MM.1S (cell line): ENCODE data around the gene RPL9.

Source experiments
- DNase-seq: peaks from one replicate; pipeline ENCODE4 v3.0.0-alpha.2; 2015
- H2AFZ ChIP-seq: fragments of 300-600 bp; sonication (generic); 2 replicates; pipeline ENCODE4 v1.6.0; 2016; ENCODE audit warnings: antibody characterized with exemption, low read length
- H3F3A ChIP-seq: fragments of 300-600 bp; sonication (generic); 2 replicates; pipeline ENCODE4 v1.6.1; 2016; ENCODE audit warnings: mild to moderate bottlenecking, antibody characterized with exemption, low read length, moderate library complexity, mixed read lengths; ENCODE audit not compliant: insufficient read depth
- H3K27ac ChIP-seq: fragments of 300-600 bp; sonication (generic); 2 replicates; pipeline ENCODE4 v1.5.1; 2016; ENCODE audit warnings: mild to moderate bottlenecking, low read length
- H3K27me3 ChIP-seq: fragments of 300-600 bp; sonication (generic); replicated peaks from 2 replicates; pipeline ENCODE4 v1.6.0; 2016; ENCODE audit warnings: low read length; ENCODE audit not compliant: insufficient read depth
- H3K36me3 ChIP-seq: fragments of 300-600 bp; sonication (generic); replicated peaks from 2 replicates; pipeline ENCODE4 v1.6.1; 2016; ENCODE audit warnings: mild to moderate bottlenecking, low read length, mixed read lengths; ENCODE audit not compliant: insufficient read depth
- H3K4me1 ChIP-seq: fragments of 300-600 bp; sonication (generic); 2 replicates; pipeline ENCODE4 v1.6.1; 2016; ENCODE audit warnings: low read length, mixed read lengths
- H3K4me2 ChIP-seq: fragments of 300-600 bp; sonication (generic); 2 replicates; pipeline ENCODE4 v1.6.0; 2016; ENCODE audit warnings: low read depth, low read length
- H3K4me3 ChIP-seq: fragments of 300-600 bp; sonication (generic); 2 replicates; pipeline ENCODE4 v1.5.1; 2016; ENCODE audit warnings: low read length, mixed read lengths
- H3K79me2 ChIP-seq: fragments of 300-600 bp; sonication (generic); 2 replicates; pipeline ENCODE4 v1.6.1; 2016; ENCODE audit warnings: mixed run types, low read length, mixed read lengths
- H3K9ac ChIP-seq: fragments of 300-600 bp; sonication (generic); 2 replicates; pipeline ENCODE4 v1.6.1; 2016; ENCODE audit warnings: low read length, mixed read lengths
- H3K9me2 ChIP-seq: fragments of 300-600 bp; sonication (generic); replicated peaks from 2 replicates; pipeline ENCODE4 v1.6.1; 2016; ENCODE audit warnings: mild to moderate bottlenecking, low read length, mixed read lengths; ENCODE audit not compliant: insufficient read depth
- H3K9me3 ChIP-seq: fragments of 300-600 bp; sonication (generic); replicated peaks from 2 replicates; pipeline ENCODE4 v1.6.1; 2016; ENCODE audit warnings: mild to moderate bottlenecking, low read length, mixed read lengths; ENCODE audit not compliant: insufficient read depth
- H4K20me1 ChIP-seq: fragments of 300-600 bp; sonication (generic); 2 replicates; pipeline ENCODE4 v1.6.1; 2016; ENCODE audit warnings: mild to moderate bottlenecking, low read length, moderate library complexity, mixed read lengths; ENCODE audit not compliant: insufficient read depth
- CTCF ChIP-seq: fragments of 300-600 bp; sonication (generic); IDR thresholded peaks from 2 replicates; pipeline ENCODE4 v1.5.1; 2016; ENCODE audit warnings: antibody characterized with exemption, low read length, mixed read lengths
- EZH2 ChIP-seq: fragments of 300-600 bp; sonication (generic); optimal IDR thresholded peaks from 2 replicates; pipeline ENCODE3; 2017; ENCODE audit warnings: low read depth, mild to moderate bottlenecking, antibody characterized with exemption, low read length, mixed read lengths
- EZH2phosphoT487 ChIP-seq: fragments of 300-600 bp; sonication (generic); IDR thresholded peaks from 2 replicates; pipeline ENCODE4 v1.6.1; 2018; ENCODE audit warnings: antibody characterized with exemption, low read length

The RPL9 gene

DNA sequence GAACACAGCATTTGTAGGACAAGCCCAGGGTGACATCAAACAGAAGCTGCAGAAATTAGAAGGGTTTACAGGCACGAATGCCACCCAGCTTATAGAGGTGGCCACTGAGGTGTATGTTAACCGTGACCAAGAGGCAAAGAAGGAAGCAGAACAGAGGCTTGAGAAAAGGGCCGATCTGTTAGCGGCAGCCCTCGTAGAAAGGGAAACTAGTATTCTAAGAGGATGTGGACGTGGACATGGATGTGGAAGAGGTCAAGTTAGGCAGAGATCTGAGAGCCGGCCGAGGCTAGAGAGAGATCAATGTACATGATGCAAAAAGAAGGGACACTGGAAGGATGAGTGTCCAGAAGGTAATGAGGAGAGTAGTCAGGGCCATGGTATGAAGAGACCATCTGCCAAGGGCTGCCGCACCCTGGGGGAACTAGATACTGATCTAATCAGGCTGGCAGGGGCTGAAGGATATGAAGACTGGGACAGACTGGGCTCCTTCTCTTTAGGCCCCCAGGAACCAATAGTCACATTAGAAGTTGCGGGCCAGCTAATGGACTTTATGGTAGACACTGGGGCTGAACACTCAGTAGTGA is 27.6 kb upstream of the RPL9 start:
- no peak overlapping the region for H3K4me2 ChIP-seq
- no peaks in the 10 kb centered on the region for H3K9me2 ChIP-seq
- no peaks in the 10 kb centered on the region for H3K27me3 ChIP-seq
- DNase-seq: no peak
- H3K4me1 ChIP-seq: no peaks in the 10 kb centered on the region
- no peak overlapping the region for H3K27ac ChIP-seq
- no peak overlapping the region for H3K4me3 ChIP-seq
- no peaks in the 10 kb centered on the region for H3F3A ChIP-seq
- no peaks in the 10 kb centered on the region for H3K79me2 ChIP-seq
- no peaks in the 10 kb centered on the region for H4K20me1 ChIP-seq
- no peak for TF ChIP-seq EZH2
- no peak for TF ChIP-seq EZH2phosphoT487
- TF ChIP-seq CTCF: no peak
- H3K9me3 ChIP-seq: no peaks in the 10 kb centered on the region
- H3K36me3 ChIP-seq: no peaks in the 10 kb centered on the region
- no peak overlapping the region for H3K9ac ChIP-seq
- no peak overlapping the region for H2AFZ ChIP-seq

GRCh38 chr4:39484582-39485272 is 26.0 kb upstream of the RPL9 start:
- no peak overlapping the region for H3K4me3 ChIP-seq
- no peak overlapping the region for H3K27ac ChIP-seq
- no peaks in the 10 kb centered on the region for H3F3A ChIP-seq
- no peaks in the 10 kb centered on the region for H3K9me2 ChIP-seq
- H3K36me3 ChIP-seq: no peaks in the 10 kb centered on the region
- H3K27me3 ChIP-seq: no peaks in the 10 kb centered on the region
- no peaks in the 10 kb centered on the region for H3K79me2 ChIP-seq
- no peak overlapping the region for H3K4me2 ChIP-seq
- no peak for TF ChIP-seq EZH2phosphoT487
- no peak for TF ChIP-seq EZH2
- no peak for TF ChIP-seq CTCF
- H3K4me1 ChIP-seq: no peaks in the 10 kb centered on the region
- no peaks in the 10 kb centered on the region for H3K9me3 ChIP-seq
- no peak overlapping the region for H2AFZ ChIP-seq
- no peak overlapping the region for H3K9ac ChIP-seq
- DNase-seq: no peak
- H4K20me1 ChIP-seq: no peaks in the 10 kb centered on the region

- no peak for DNase-seq
- no peak overlapping the region for H3K4me2 ChIP-seq
- H4K20me1 ChIP-seq: no peaks in the 10 kb centered on the region
- H3F3A ChIP-seq: no peaks in the 10 kb centered on the region
- no peaks in the 10 kb centered on the region for H3K9me2 ChIP-seq
- no peak for TF ChIP-seq EZH2
- TF ChIP-seq EZH2phosphoT487: no peak
- TF ChIP-seq CTCF: no peak
- H3K4me3 ChIP-seq: no peak overlapping the region
- no peaks in the 10 kb centered on the region for H3K9me3 ChIP-seq
- H3K27ac ChIP-seq: no peak overlapping the region
- no peak overlapping the region for H3K9ac ChIP-seq
- no peaks in the 10 kb centered on the region for H3K4me1 ChIP-seq
- no peaks in the 10 kb centered on the region for H3K27me3 ChIP-seq
- H3K36me3 ChIP-seq: no peaks in the 10 kb centered on the region
- H3K79me2 ChIP-seq: no peaks in the 10 kb centered on the region
- H2AFZ ChIP-seq: no peak overlapping the region
Measured at GRCh38 chr4:39480902-39481695, 22.4 kb upstream of the RPL9 start.
